WTC11 (cell line): ENCODE data around the gene SLC38A3. TPM values are rescaled to one million over a fixed set of nuclear protein-coding genes. Genes with fewer than 3 reads are reported as not detected.

Experiments
- ATAC-seq: fragments of 200-7000 bp; cut with Tn5 transposase; 2 replicates; pipeline ENCODE4 v1.10.0; 2021; ENCODE audit warnings: mild to moderate bottlenecking, moderate library complexity
- CTCF ChIA-PET: fragments of 300-600 bp; sonication (Branson Sonifier 250); formaldehyde crosslinking; loops from one replicate; lab custom pipeline; 2021; ENCODE audit warnings: antibody characterized with exemption; lab: Charles Lee
- POLR2A ChIA-PET: fragments of 350-600 bp; sonication (Branson Sonifier 250); formaldehyde crosslinking; loops from one replicate; lab custom pipeline; 2021; ENCODE audit warnings: antibody characterized with exemption; lab: Charles Lee
- DNase-seq: peaks from one replicate; pipeline ENCODE4 v3.0.0; 2021; ENCODE audit warnings: low spot score
- H3K27ac Mint-ChIP-seq: 2 replicates; pipeline ENCODE4 v1.8.0; 2021; ENCODE audit warnings: mixed read lengths
- H3K27me3 Mint-ChIP-seq: 2 replicates; pipeline ENCODE4 v1.8.0; 2021; ENCODE audit warnings: low read depth, mild to moderate bottlenecking, moderate library complexity, mixed read lengths
- H3K36me3 Mint-ChIP-seq: 2 replicates; pipeline ENCODE4 v1.8.0; 2021; ENCODE audit warnings: mixed read lengths
- H3K4me1 Mint-ChIP-seq: 2 replicates; pipeline ENCODE4 v1.8.0; 2022; ENCODE audit warnings: mixed read lengths
- H3K4me3 Mint-ChIP-seq: 2 replicates; pipeline ENCODE4 v1.8.0; 2021; ENCODE audit warnings: mild to moderate bottlenecking, moderate library complexity, mixed read lengths
- H3K9me3 Mint-ChIP-seq: 2 replicates; pipeline ENCODE4 v1.8.0; 2021; ENCODE audit warnings: mixed read lengths
- ARID4B ChIP-seq: sonication (generic); formaldehyde crosslinking; IDR thresholded peaks from 2 replicates; pipeline ENCODE4 v1.8.0; 2023; ENCODE audit warnings: missing genetic modification reagents, mild to moderate bottlenecking, borderline replicate concordance
- ATF1 ChIP-seq: sonication (generic); formaldehyde crosslinking; IDR thresholded peaks from 2 replicates; pipeline ENCODE4 v1.8.1; 2023; ENCODE audit warnings: mild to moderate bottlenecking, moderate library complexity, missing genetic modification reagents
- ATF2 ChIP-seq: sonication (generic); formaldehyde crosslinking; IDR thresholded peaks from 2 replicates; pipeline ENCODE4 v1.8.1; 2022; ENCODE audit warnings: low read depth, missing genetic modification reagents, borderline replicate concordance
- ATF6 ChIP-seq: sonication (generic); formaldehyde crosslinking; IDR thresholded peaks from 2 replicates; pipeline ENCODE4 v1.8.1; 2023; ENCODE audit warnings: mild to moderate bottlenecking, missing genetic modification reagents
- E2F5 ChIP-seq: sonication (generic); formaldehyde crosslinking; IDR thresholded peaks from 2 replicates; pipeline ENCODE4 v1.8.1; 2022; ENCODE audit warnings: mild to moderate bottlenecking, moderate library complexity, missing genetic modification reagents
- EMX1 ChIP-seq: fragments of 250-450 bp; sonication (Bioruptor Pico); IDR thresholded peaks from 2 replicates; pipeline ENCODE4 v1.8.0; 2021; ENCODE audit warnings: mild to moderate bottlenecking
- FOXP1 ChIP-seq: sonication (generic); formaldehyde crosslinking; IDR thresholded peaks from 2 replicates; pipeline ENCODE4 v1.8.0; 2022; ENCODE audit warnings: missing genetic modification reagents, mild to moderate bottlenecking, moderate library complexity, borderline replicate concordance
- HMGXB4 ChIP-seq: sonication (generic); formaldehyde crosslinking; IDR thresholded peaks from 2 replicates; pipeline ENCODE4 v1.8.1; 2023; ENCODE audit warnings: mild to moderate bottlenecking, moderate library complexity, missing genetic modification reagents
- JAZF1 ChIP-seq: fragments of 250-450 bp; sonication (Bioruptor Pico); IDR thresholded peaks from 2 replicates; pipeline ENCODE4 v1.9.0; 2021; ENCODE audit warnings: moderate library complexity, mild to moderate bottlenecking, inconsistent platforms
- MLX ChIP-seq: sonication (generic); formaldehyde crosslinking; IDR thresholded peaks from 2 replicates; pipeline ENCODE4 v1.8.1; 2023; ENCODE audit warnings: mild to moderate bottlenecking, missing genetic modification reagents, moderate library complexity
- NFATC4 ChIP-seq: fragments of 250-450 bp; sonication (Bioruptor Pico); IDR thresholded peaks from 2 replicates; pipeline ENCODE4 v1.9.0; 2021; ENCODE audit warnings: mild to moderate bottlenecking
- TP53 ChIP-seq: sonication (generic); formaldehyde crosslinking; IDR thresholded peaks from 2 replicates; pipeline ENCODE4 v1.8.1; 2023; ENCODE audit warnings: mild to moderate bottlenecking, missing genetic modification reagents
- ZMAT4 ChIP-seq: fragments of 250-450 bp; sonication (Bioruptor Pico); IDR thresholded peaks from 2 replicates; pipeline ENCODE4 v1.9.0; 2021; ENCODE audit warnings: mild to moderate bottlenecking
- ZNF512 ChIP-seq: sonication (generic); formaldehyde crosslinking; IDR thresholded peaks from 2 replicates; pipeline ENCODE4 v1.8.1; 2022; ENCODE audit warnings: missing genetic modification reagents, borderline replicate concordance
- total RNA-seq: library from RNA; stranded (reverse); gene quantifications from 3 replicates; pipeline ENCODE4 v1.2.3, GENCODE V29; 2021

SLC38A3 gene
- total RNA-seq, 1 experiment from 2014 or later = 0.90 TPM

GRCh38 chr3:50193286-50193685 is 11.8 kb upstream of the SLC38A3 start:
- Mint-ChIP-seq H3K36me3 (no peaks in the 10 kb centered on the region), H3K4me1 (peaks cover 6% of the 10 kb centered on the region), H3K9me3 (no peaks in the 10 kb centered on the region), H3K27ac (no peak overlapping the region), H3K27me3 (peaks cover 9% of the 10 kb centered on the region), H3K4me3 (no peak overlapping the region)
- ATAC-seq = no peak
- TF ChIP-seq ZMAT4 (CRISPR knock-in tag) (no peak), FOXP1 (no peak), MLX (CRISPR knock-in tag) (no peak), TP53 (no peak), ATF1 (no peak), ZNF512 (no peak), E2F5 (CRISPR knock-in tag) (no peak), EMX1 (CRISPR knock-in tag) (no peak), NFATC4 (CRISPR knock-in tag) (no peak), ARID4B (CRISPR knock-in tag) (no peak), HMGXB4 (CRISPR knock-in tag) (no peak), ATF6 (CRISPR knock-in tag) (no peak), ATF2 (no peak), JAZF1 (CRISPR knock-in tag) (no peak)
- ChIA-PET POLR2A (interaction anchor here (1.4 to 1.5 kb wide), 2 partner anchors 32 to 53 kb away, joined by 3 to 4 read pairs; no protein-coding TSS in a partner anchor), CTCF (interaction anchor here (0.9 to 7.2 kb wide), 20 partner anchors 11 to 144 kb away, joined by 3 to 604 read pairs (median 22); partner anchors contain the start of genes HYAL3, NAA80, SEMA3B and SLC38A3)
- no peak for DNase-seq
